Measurements from ENCODE around the gene UNC50.

GRCh38 chr2:98605076-98605475 is 3.3 kb upstream of the UNC50 start:
- TF ChIP-seq POLR2AphosphoS5 (IDR thresholded peaks at IDR 0.05) (no peak), EP300 (conservative IDR thresholded peaks at IDR 0.05; ENCODE audit: poor library complexity, severe bottlenecking) (no peak), EZH2 (IDR thresholded peaks at IDR 0.05; ENCODE audit: borderline replicate concordance, insufficient read depth, low read length, poor library complexity, severe bottlenecking) (no peak), CTCF (IDR thresholded peaks at IDR 0.05; ENCODE audit: poor library complexity, severe bottlenecking) (no peak), TAF1 (IDR thresholded peaks at IDR 0.05; ENCODE audit: low read depth) (no peak)

Data from neural cell (in vitro differentiated cells).